Stromal cell of bone marrow (primary cell): ENCODE measurements around the gene ZYX.

Source experiments
- DNase-seq: peaks from one replicate; pipeline ENCODE4 v3.0.0-alpha.2; 2012; ENCODE audit warnings: low read depth

ZYX gene

GRCh38 chr7:143363016-143363937, 17.9 kb upstream of the ZYX start:
- no peak for DNase-seq

GRCh38 chr7:143367972-143368371, 13.2 kb upstream of the ZYX start:
- DNase-seq, result no peak

DNA sequence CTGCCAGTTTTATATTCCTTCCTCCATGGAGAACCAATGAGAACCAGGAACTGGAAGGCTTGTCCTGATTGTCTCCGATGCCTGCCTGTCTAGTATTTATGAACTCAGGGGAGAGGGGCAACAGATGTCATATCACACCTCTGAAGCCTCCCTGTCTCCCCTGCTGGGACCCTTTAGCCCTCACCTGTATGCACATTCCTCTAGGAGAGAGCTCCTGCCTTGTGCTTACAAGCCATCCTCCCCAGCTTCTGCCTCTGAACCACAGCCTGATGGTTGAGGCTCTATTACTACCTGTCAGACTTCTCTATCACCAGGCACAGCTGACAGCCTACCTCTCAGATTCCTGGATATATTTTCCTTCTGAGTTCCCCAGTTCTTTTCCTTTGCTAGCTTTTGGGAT, 12.8 kb upstream of the ZYX start:
- DNase-seq, result no peak

- DNase-seq, result no peak
These were observed 11.2 kb upstream of the ZYX start for GRCh38 chr7:143369678-143370651.

DNA sequence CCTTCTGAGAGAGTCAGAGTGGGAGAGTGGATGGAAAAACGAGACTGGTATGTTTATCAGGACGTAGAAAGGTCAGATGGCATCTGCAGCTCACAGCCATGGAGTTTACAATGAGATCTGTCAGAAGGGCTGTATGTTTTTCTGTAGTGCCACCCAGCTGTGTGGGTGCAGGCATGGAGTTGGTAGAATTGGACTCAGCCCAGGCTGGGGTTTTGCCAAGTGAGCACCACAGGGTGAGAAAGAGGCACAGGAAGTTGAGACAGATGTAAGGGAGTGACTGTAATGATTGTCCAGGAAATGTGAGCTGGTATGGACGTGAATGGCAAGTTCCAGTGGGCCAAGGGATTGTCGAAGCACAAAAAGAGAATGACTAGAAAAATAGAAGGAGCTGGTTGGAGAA, 9.1 kb upstream of the ZYX start:
- no peak for DNase-seq

DNA sequence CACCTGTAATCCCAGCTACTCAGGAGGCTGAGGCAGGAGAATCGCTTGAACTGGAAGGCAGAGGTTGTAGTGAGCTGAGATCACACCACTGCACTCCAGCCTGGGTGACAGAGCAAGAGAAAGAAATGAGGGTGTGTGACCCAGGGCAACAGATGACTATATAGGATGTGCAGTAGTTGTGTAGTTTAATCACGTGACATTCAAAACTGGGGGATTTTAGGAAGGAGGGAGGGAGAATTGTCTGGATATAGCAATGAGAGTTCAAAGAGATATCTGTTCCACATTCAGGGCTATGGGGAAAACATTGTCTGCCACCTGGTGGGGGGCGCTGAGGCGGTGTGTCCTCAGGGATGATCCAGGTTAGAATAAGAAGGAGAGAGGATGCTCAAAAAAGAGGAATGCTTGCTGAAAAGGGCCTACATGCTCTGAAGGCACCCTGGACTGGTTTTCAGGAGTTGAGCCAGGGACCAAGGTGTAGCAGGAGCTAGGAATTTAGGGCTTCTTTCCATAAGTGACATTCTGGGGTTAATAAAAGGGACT, 7.8 kb upstream of the ZYX start:
- no peak for DNase-seq

DNA sequence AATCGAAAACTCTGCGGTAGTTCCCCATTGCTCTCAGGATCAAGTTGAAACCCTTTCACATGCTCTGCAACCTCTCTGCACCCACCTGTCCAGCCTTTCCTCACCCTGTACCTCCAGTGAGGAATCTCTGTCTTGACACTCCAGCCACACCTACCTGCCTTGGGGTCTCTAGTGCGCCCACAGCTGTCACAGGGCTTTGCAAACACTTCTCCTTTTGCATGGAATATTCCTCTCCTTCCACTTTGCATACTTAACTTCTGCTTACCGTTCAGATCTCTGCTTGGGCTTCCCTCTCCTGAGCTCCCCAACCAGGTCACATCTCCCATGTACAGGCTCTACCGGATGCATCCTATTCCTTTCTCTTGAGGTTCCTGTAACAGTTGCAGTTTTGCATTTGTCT, 6.6 kb upstream of the ZYX start:
- no peak for DNase-seq

DNA sequence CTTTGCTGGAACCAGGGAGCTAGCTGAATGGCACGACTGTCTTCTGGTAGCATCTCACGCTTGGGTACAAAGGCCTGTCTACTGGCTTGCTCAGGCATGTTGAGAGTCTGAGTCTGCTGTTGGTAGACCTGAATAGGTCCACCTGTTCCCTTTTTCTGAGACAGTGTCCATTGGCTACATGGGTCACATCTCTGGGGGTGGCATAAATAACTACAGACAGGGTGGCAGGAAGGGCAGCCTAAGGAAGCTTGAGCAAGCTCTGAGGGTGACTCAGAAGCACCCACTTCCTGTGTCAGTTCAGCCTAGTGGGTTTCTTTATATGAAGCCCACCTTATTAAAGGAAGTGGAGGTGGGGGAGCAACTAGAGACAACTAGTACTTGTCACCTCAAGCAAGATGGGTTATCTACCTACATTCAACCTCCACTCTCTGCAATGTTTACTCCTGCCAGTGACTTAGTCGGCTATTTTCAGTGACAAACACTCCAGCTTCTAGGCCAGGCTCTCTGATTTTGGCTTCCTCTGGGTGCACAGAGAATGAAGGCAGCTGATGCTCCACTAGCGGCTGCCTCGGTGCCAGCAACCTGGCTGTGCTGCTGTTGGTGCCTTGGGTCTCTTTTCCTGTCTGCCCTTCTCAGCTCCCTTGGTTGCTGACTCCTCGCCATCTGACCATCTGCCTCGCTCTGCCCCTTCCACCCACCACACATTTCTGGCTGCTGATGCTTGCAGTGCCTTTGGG, 5.7 kb upstream of the ZYX start:
- DNase-seq, result no peak

- DNase-seq, result no peak
These were observed 4.7 kb upstream of the ZYX start for GRCh38 chr7:143376396-143376795.

DNA sequence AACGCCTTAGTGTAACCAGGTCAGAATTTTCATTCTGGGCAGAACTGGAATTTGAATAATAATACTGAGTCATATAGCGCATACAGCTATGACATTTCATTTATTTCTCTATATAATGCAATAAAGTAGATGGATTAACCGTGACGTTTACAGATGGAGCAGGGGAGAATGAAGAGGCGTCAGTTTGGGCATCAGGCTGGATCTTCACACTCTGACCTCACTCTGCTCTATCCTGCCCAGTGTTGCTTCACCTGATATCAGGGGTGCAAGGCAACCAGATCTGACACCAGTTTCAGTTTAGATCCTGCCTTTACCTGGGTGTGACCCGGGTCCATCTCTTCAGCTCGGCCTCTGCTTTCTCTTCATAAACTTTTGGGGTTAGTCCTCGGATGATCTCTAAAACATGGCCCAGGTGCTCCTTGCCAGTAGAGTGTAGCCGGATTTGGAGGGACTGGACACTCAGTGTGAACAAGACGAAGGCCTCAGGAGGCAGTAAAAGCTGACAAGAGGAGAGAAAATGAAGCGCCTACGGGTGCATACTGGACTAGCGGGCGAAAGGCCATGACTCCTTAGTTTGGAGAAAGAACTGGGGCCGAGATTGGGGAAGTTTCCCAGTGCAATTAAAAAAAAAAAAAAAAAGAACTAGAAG, 1.4 kb upstream of the ZYX start:
- DNase-seq, result no peak

GRCh38 chr7:143380260-143380645, 892 bp upstream of the ZYX start:
- peak; percentile 80 for DNase-seq

- DNase-seq, result peak; percentile 28
These were observed 431 bp downstream of the ZYX start for GRCh38 chr7:143381427-143382125.

DNA sequence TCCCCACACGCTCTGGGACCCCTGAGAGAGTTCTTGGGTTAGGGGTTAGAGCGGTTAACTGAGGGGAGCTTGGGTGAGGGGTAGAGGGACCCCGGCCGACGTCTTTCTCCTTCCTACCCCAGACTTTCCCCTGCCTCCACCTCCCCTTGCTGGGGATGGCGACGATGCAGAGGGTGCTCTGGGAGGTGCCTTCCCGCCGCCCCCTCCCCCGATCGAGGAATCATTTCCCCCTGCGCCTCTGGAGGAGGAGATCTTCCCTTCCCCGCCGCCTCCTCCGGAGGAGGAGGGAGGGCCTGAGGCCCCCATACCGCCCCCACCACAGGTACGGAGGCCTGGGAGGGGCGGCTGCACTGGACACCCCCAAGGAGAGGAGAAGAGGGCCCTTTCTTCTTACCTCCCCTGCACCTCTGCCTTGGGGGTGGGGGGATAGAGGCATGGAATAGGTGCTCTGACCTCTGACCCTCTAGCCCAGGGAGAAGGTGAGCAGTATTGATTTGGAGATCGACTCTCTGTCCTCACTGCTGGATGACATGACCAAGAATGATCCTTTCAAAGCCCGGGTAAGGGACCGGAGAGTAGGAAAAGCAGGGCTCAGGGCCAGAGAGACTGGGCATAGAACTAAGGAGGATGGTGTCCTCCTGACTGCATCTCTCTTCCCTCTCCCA, 1.1 kb downstream of the ZYX start:
- DNase-seq, result no peak

DNA sequence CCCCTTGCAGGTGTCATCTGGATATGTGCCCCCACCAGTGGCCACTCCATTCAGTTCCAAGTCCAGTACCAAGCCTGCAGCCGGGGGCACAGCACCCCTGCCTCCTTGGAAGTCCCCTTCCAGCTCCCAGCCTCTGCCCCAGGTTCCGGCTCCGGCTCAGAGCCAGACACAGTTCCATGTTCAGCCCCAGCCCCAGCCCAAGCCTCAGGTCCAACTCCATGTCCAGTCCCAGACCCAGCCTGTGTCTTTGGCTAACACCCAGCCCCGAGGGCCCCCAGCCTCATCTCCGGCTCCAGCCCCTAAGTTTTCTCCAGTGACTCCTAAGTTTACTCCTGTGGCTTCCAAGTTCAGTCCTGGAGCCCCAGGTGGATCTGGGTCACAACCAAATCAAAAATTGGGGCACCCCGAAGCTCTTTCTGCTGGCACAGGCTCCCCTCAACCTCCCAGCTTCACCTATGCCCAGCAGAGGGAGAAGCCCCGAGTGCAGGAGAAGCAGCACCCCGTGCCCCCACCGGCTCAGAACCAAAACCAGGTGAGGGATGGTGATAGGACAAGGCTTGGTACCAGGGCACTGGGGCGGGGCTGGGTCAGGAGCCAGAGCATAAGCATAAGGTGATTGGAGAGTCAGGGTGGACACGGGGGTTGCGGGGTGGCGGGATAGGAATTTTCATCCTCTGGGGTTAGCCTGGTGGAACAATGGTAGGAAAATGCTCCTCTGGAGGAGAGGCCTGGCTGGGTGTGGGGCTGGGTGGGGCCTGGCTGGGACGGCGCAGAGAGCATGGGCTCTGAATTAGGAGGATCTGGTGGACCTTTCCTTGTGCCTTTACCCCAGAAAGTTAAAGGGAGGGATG, 1.9 kb downstream of the ZYX start:
- no peak for DNase-seq

DNA sequence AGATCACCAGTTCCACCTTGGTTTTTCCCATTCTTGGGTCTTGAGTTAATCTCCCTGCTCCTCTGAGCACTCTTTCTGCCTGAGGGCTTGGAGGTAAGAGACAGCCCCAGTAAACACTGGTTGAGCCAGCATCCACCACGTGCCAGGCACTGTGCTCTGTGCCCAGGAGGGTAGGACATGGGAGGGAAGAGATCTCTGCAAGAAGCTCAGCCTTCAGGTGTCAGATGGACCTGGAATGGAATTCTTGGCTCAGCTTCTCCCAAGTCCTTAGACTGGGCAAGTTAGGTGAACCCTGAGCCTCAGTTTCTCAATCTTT, 2.5 kb downstream of the ZYX start:
- no peak for DNase-seq

DNA sequence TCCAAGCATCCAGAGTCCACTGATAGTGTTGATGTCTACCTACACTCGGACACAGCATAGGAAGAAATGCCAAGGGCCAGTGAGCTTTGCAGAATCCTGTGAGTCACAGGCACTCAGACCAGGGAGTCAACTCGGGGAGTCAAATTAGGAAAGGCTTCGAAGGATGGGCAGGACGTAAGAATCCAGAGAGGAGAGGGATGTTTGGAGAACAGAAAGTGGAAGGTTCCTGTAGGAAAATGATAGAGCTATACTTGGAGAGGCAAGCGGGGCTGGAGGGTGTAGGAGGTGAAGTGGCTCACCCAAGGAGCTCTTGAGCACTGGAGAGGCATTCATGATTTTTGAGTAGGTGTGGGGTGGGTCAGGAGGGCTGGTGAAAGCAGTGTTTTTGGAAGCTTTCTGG, 3.0 kb downstream of the ZYX start:
- DNase-seq, result peak; percentile 45

- DNase-seq, result no peak
These were observed 3.8 kb downstream of the ZYX start for GRCh38 chr7:143384661-143385631.
